HG02870 (cell line): ENCODE data around the gene LRGUK.
"Not testable (repeated sequence)": the region's sequence is repeated elsewhere in the genome, so short reads cannot be mapped to it uniquely, and the experiment has no call there.

Experiments
- ATAC-seq: cut with Tn5 transposase; IDR thresholded peaks from one replicate; pipeline ENCODE4 v1.9.1; 2021; ENCODE audit warnings: mild to moderate bottlenecking, moderate library complexity; ENCODE audit not compliant: unreplicated experiment

The LRGUK gene

GRCh38 chr7:134126966-134127848, at the start of gene LRGUK:
Gene LRGUK (plus strand): TSS chr7:134127340. CDS start chr7:134127368, 28 bp downstream.
- peak; percentile 100 for ATAC-seq

DNA sequence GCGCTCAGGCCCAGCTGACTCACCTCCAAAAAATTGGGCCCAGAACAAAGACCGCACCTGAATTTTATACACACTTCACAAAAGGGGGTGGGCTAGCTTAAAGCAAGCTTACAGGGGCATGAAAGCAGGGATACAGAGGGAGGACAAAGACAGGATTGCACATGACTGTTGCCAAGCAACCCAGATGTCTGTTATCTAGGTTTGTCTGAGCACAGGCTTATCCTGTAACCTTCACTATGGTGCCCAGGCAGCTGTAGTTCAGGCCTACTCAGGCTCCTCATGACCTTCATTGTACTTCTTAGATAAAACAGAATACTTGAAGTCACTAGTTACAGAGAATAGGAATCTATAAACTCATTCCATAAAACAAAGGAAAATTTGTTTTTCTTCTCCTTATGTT, 49.6 kb upstream of the LRGUK start:
- not testable (repeated sequence) for ATAC-seq

DNA sequence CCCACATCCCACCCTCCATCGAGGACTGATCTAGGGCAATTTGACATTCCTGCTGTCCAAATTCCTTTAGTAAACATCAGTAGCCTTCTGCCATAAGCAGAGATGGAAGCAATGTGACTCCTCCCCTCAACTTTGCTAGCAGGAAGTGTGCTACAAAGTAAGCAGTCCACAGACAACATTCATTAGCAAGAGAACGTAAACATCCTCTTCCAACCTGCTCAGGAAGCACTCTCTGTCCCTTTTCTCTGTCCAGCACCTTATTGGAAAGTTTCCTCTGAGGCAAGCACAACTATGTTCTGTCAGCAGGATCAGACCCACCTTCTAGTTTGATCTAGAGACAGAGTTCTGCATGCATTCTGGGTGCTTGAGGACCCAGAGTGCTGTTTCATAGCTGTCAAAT, 48.1 kb upstream of the LRGUK start:
- no peak for ATAC-seq

DNA sequence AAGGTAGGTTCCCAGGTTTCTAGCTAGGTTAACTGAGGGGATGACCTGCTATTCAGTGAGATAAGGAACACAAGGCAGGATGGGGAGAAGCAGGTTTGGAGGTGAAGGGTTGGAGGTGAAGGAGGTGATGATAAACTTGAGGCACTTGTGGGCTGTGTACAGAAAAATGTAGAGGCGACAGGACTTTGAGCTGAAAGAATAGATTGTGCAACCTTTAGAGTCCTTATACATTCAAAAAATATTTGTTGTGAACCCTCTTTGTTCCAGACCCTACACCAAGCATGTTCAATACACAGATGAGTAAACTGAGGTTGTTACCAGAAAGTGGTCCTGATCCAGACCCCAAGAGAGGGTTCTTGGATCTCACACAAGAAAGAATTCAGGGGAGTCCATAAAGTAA, 45.4 kb upstream of the LRGUK start:
- ATAC-seq: no peak

- ATAC-seq: no peak
Measured at GRCh38 chr7:134083766-134084487, 43.2 kb upstream of the LRGUK start.

GRCh38 chr7:134084488-134085144, 42.5 kb upstream of the LRGUK start:
- ATAC-seq: peak; percentile 57

DNA sequence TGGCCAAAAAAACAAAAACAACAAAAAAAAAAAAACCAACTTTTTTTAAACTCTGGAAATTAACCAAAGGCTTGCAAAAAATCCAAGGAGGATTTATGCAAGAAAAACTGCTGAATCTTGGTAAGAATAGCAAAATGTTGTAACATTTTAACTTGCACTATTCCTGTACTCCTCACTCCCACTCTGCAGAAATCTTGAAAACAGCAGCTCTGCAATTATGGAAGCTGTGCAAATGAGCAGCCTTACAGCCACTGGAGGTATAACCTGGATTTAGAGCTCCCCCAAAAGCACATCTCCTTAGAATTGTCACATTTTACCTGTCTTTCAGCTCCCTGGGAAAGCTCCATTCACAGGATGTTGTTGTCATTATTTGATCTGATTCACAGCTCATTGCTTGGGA, 41.8 kb upstream of the LRGUK start:
- no peak for ATAC-seq

- no peak for ATAC-seq
Measured at GRCh38 chr7:134086998-134087735, 40.0 kb upstream of the LRGUK start.

GRCh38 chr7:134088199-134088598, 38.9 kb upstream of the LRGUK start:
- no peak for ATAC-seq

- ATAC-seq: no peak
Measured at GRCh38 chr7:134089446-134089845, 37.7 kb upstream of the LRGUK start.

DNA sequence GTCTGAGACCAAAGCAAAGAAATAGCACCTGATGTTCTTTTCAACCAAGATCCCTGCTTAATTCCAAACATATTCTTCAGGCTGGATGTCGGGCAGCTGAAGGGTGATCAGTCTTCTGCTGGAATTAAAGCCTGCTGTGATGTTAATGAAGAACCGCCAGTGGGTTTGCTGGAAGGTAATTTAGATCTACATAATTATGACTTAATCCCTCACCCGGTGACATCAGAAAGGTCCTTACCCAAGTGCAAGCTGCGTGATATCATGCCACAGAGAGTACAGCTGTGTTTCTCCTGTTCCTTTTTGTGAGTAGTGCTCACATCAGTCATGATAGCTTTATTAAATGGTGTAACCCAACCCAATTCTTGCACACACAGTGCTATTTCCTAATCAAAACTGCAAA, 29.1 kb upstream of the LRGUK start:
- no peak for ATAC-seq

DNA sequence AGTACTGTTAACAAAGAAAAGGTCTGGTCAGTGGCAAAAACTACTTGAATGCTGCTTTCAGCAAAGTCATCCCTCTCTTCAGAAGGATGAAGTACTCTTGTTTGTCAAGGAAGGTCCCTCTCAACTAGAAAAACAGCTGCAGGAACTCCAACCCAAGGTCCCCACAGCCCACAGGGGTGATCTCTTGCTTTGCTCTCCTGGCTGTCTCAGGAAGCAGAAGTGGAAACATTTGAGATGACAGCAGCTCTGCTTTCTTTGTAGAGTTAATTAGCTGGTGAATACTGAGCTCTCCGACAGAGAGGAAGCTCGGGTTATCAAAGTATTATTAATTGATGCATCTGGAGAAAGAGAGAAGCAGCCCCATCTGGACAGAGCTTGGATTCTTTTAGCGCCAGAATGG, 25.4 kb upstream of the LRGUK start:
- no peak for ATAC-seq

- no peak for ATAC-seq
Measured at GRCh38 chr7:134104166-134104565, 23.0 kb upstream of the LRGUK start.

DNA sequence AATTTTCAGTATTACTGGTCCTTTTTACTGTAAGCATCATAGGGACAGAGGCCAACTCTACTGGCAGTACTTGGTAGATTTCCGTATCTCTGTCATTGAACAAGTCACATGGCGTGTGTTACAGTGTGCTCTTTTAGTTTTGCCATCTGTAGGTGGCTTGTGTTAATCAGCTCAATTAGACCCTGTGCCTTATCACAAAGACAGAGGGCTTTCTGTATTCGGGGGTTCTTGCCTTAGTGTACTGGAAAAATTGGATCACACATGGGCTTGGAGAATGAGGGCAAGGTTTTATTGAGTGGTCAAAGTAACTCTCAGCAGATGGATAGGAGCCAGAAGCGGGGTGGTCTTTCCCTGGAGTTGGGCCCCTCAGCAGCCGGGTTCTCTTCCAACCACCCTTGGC, 21.3 kb upstream of the LRGUK start:
- no peak for ATAC-seq

GRCh38 chr7:134108802-134109201, 18.3 kb upstream of the LRGUK start:
- ATAC-seq: no peak

DNA sequence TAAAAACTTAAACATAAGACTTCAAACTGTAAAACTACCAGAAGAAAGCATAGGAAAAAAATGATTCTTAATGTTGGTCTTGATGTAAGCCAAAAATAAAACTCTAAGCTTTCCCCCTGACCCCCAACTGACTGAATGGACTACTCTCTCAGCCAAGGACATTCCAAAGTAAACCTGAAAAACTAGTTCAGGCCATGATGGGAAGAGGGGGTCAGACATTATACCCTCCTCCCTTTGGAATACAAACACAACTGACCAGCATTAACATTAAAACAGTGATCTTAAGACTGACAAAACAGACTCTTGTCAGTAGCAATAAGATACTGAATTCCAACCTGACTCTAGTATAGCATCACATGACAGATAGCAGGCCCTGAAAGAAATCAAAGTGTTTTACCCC, 13.5 kb upstream of the LRGUK start:
- no peak for ATAC-seq

- no peak for ATAC-seq
Measured at GRCh38 chr7:134114992-134115391, 12.1 kb upstream of the LRGUK start.

GRCh38 chr7:134120405-134120804, 6.7 kb upstream of the LRGUK start:
- no peak for ATAC-seq

DNA sequence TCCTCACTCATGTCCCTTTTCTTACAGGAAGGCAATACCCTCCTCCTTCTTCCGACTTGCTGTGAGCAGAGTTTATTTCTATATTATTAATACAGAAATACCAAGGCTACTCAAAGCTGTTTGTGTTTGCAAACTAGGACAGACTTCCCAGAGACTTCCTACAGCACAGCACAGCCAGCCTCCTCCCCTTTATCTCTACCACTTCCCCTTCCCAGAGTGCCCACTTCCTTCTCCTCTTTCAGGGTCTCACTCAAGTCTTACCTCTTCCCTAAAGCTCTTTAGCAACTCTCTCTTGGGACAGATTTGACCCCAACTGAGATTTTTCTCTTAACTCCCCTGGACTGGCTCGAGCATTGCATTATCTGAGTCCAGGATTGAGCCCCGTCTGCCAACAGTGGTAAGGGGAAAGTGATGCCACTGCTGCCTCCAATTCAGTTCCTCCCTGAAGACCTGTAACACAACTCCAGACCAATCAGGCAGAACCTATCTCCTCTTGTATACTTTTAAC, 5.5 kb upstream of the LRGUK start:
- ATAC-seq: no peak

DNA sequence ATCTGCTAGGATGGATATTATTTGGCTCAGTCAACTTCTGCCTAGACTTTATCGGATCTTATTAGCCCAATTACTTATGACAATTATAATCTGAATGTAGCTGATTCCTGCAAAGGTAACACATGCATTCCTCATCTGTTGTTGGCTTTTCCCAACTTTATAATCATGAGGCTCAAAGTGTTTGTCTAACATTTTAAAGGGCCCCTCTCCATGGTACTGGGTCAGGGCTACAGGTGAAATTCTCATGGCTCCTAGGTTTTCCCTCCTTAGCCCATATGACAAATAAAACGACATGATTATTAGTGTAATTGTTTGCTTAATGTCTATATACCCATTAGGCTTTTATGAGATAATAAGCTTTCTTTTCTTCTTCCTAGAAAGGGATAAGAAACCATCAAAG, 4.2 kb upstream of the LRGUK start:
- no peak for ATAC-seq

- ATAC-seq: no peak
Measured at GRCh38 chr7:134126146-134126545, 994 bp upstream of the LRGUK start.
